PC-9 (cell line): ENCODE data around the gene RAPGEF1. TPM values are rescaled to one million over a fixed set of nuclear protein-coding genes. Genes with fewer than 3 reads are reported as not detected.

ENCODE experiments used
- BruUV-seq: library from RNA; stranded (reverse); fragments of 400-500 nt; replicated peaks from 2 replicates; lab custom pipeline; 2021; lab: Mats Ljungman, UMichigan
- CTCF ChIA-PET: fragments of 300-600 bp; sonication (Branson Sonifier 250); formaldehyde crosslinking; loops from one replicate; lab custom pipeline; 2022; ENCODE audit warnings: antibody characterized with exemption; lab: Charles Lee
- POLR2A ChIA-PET: fragments of 300-600 bp; sonication (Branson Sonifier 250); formaldehyde crosslinking; loops from one replicate; lab custom pipeline; 2022; ENCODE audit warnings: antibody characterized with exemption; ENCODE audit not compliant: unreplicated experiment; lab: Charles Lee
- DNase-seq, 2 experiments: peaks; one replicate each; pipeline versions ENCODE4 v3.0.0 to v3.0.0-alpha.2; 2015 to 2022; ENCODE audit warnings: mixed read lengths in 1 of 2
- H2AFZ ChIP-seq: fragments of 200-600 bp; sonication (generic); 2 replicates; pipeline ENCODE4 v1.8.1; 2017; ENCODE audit warnings: antibody characterized with exemption
- H3F3A ChIP-seq: fragments of 200-600 bp; sonication (generic); 2 replicates; pipeline ENCODE4 v1.8.1; 2017; ENCODE audit warnings: antibody characterized with exemption, mild to moderate bottlenecking, low read depth; ENCODE audit not compliant: insufficient read depth
- H3K27ac ChIP-seq: fragments of 200-600 bp; sonication (generic); 2 replicates; pipeline ENCODE4 v1.6.1; 2016; ENCODE audit warnings: mixed run types
- H3K27me3 ChIP-seq: fragments of 200-600 bp; sonication (generic); 2 replicates; pipeline ENCODE4 v1.6.1; 2016; ENCODE audit warnings: low read depth, mixed run types; ENCODE audit not compliant: insufficient read depth
- H3K36me3 ChIP-seq: fragments of 200-600 bp; sonication (generic); 2 replicates; pipeline ENCODE4 v1.6.1; 2016; ENCODE audit warnings: low read depth, mixed run types
- H3K4me1 ChIP-seq: fragments of 200-600 bp; sonication (generic); replicated peaks from 2 replicates; pipeline ENCODE4 v1.6.1; 2016; ENCODE audit warnings: mixed run types; ENCODE audit not compliant: insufficient read depth
- H3K4me2 ChIP-seq: fragments of 200-600 bp; sonication (generic); 2 replicates; pipeline ENCODE4 v1.6.1; 2017; ENCODE audit warnings: mixed run types
- H3K4me3 ChIP-seq: fragments of 200-600 bp; sonication (generic); 2 replicates; pipeline ENCODE4 v1.6.1; 2016; ENCODE audit warnings: mixed run types
- H3K79me2 ChIP-seq: fragments of 200-600 bp; sonication (generic); 2 replicates; pipeline ENCODE4 v1.6.1; 2017; ENCODE audit warnings: low read depth, mixed run types
- H3K9me2 ChIP-seq: fragments of 200-600 bp; sonication (generic); 2 replicates; pipeline ENCODE4 v1.8.1; 2017; ENCODE audit warnings: mild to moderate bottlenecking; ENCODE audit not compliant: insufficient read depth
- H3K9me3 ChIP-seq: fragments of 200-600 bp; sonication (generic); 2 replicates; pipeline ENCODE4 v1.8.1; 2016; ENCODE audit warnings: low read depth; ENCODE audit not compliant: insufficient read depth
- H4K20me1 ChIP-seq: fragments of 200-600 bp; sonication (generic); 2 replicates; pipeline ENCODE4 v1.8.1; 2017; ENCODE audit not compliant: insufficient read depth
- EZH2 ChIP-seq: fragments of 200-600 bp; sonication (generic); IDR thresholded peaks from 2 replicates; pipeline ENCODE4 v1.8.0; 2017; ENCODE audit warnings: antibody characterized with exemption, low read depth
- intact Hi-C: fragments of 100-400 bp; cut with micrococcal nuclease; formaldehyde crosslinking; loops from one replicate; pipeline ENCODE4 v1.10.0; 2022; ENCODE audit not compliant: unreplicated experiment
- total RNA-seq: library from RNA; stranded (reverse); gene quantifications from 2 replicates; pipeline ENCODE4 v1.2.3, GENCODE V29; 2021
- TF ChIP-seq, protein P1 (sequence below): fragments of 200-600 bp; sonication (generic); conservative IDR thresholded peaks from 2 replicates; pipeline ENCODE4 v1.6.1; 2017; ENCODE audit warnings: mixed run types, antibody characterized with exemption, mild to moderate bottlenecking, moderate library complexity

Gene RAPGEF1
- total RNA-seq, 1 experiment from 2014 or later: 66.5 TPM

DNA sequence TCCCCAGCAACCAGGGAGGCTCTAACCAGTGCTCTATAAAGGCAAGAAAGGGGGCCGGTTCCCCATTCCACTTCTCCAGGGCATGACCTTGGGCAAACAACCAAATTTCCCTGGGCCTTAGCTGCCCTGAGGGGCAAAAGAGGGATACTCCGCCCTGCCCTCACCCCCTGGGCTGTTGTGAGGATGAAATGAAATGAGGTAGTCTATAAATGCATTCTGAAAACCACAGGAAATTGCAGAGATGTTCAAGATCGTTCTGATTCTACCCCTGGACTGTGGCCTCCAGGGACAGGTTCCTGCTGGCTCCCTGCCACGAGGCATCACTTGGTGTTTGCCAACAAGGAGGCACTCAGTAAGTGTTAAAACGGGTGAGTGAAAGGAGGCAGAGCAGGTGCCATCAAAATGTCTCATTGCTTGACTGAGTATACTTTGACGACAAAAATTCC is 5.7 kb downstream of the RAPGEF1 start:
- intact Hi-C loops: loop anchor here (1.0 kb wide), 1 partner anchor 76 kb away; no protein-coding TSS in a partner anchor
- Histone ChIP-seq H3K79me2 (peaks cover 63% of the 10 kb centered on the region), H3K4me2 (peak overlapping the region; percentile 57), H3K36me3 (no peaks in the 10 kb centered on the region), H3K4me1 (peaks cover 67% of the 10 kb centered on the region), H3K27ac (peak overlapping the region; percentile 82), H3K9me2 (no peaks in the 10 kb centered on the region), H3K9me3 (no peaks in the 10 kb centered on the region), H2AFZ (no peak overlapping the region), H3K4me3 (peak overlapping the region; percentile 27; the same call in 1 of the 2 replicates), H4K20me1 (peaks cover 22% of the 10 kb centered on the region), H3F3A (peaks cover 35% of the 10 kb centered on the region), H3K27me3 (no peaks in the 10 kb centered on the region)
- POLR2A ChIA-PET: interaction anchor here (0.6 to 1.5 kb wide), 8 partner anchors 49 to 1600 kb away, joined by 3 to 12 read pairs (median 6); no protein-coding TSS in a partner anchor
- DNase-seq: peak; percentile 85 to 90
- CTCF ChIA-PET: interaction anchor here (1.4 kb wide), 1 partner anchor 15 kb away, joined by 6 read pairs; no protein-coding TSS in a partner anchor
- TF ChIP-seq, protein P1, sequence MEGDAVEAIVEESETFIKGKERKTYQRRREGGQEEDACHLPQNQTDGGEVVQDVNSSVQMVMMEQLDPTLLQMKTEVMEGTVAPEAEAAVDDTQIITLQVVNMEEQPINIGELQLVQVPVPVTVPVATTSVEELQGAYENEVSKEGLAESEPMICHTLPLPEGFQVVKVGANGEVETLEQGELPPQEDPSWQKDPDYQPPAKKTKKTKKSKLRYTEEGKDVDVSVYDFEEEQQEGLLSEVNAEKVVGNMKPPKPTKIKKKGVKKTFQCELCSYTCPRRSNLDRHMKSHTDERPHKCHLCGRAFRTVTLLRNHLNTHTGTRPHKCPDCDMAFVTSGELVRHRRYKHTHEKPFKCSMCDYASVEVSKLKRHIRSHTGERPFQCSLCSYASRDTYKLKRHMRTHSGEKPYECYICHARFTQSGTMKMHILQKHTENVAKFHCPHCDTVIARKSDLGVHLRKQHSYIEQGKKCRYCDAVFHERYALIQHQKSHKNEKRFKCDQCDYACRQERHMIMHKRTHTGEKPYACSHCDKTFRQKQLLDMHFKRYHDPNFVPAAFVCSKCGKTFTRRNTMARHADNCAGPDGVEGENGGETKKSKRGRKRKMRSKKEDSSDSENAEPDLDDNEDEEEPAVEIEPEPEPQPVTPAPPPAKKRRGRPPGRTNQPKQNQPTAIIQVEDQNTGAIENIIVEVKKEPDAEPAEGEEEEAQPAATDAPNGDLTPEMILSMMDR: no peak
- TF ChIP-seq EZH2: no peak
- BruUV-seq: no TSS peak

DNA sequence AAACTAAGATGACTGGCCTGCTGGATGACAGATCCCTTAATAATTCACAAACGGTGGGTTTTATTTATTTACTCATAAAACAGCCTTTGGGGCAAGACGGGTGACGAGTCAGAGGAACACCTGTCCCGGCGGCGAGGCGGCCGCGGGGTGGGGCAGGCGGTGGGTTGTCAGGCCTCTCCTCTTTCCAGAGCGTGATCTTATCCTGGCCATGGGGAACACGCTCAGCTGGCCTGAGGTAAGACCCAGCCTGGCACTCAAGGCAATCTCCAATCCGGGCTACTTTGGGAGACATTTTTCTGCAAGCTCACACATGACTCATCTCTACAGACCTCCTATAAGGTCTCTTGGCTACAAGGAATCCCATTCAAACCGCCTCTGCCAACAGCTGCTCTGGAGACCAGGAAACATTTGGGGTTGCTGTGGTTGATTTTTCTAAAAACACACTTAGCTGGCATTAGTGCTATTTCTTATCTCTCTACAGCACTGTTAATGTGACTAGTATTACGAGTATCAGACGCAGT is 6.3 kb downstream of the RAPGEF1 start:
- H3K27me3 ChIP-seq: no peaks in the 10 kb centered on the region
- no peaks in the 10 kb centered on the region for H3K9me3 ChIP-seq
- no peak overlapping the region for H2AFZ ChIP-seq
- H3K9me2 ChIP-seq: no peaks in the 10 kb centered on the region
- H3K79me2 ChIP-seq: peaks cover 57% of the 10 kb centered on the region
- H3F3A ChIP-seq: peaks cover 35% of the 10 kb centered on the region
- BruUV-seq: no TSS peak
- H3K4me2 ChIP-seq: peak overlapping the region; percentile 57
- ChIA-PET POLR2A (interaction anchor here (0.5 to 1.5 kb wide), 9 partner anchors 50 to 1600 kb away, joined by 3 to 12 read pairs (median 5); no protein-coding TSS in a partner anchor), CTCF (interaction anchor here (0.7 to 1.4 kb wide), 2 partner anchors 14 to 547 kb away, joined by 6 to 10 read pairs; no protein-coding TSS in a partner anchor)
- TF ChIP-seq, protein P1: no peak
- TF ChIP-seq EZH2: no peak
- intact Hi-C loops: loop anchor here (1.0 to 2.0 kb wide), 5 partner anchors 19 to 138 kb away; no protein-coding TSS in a partner anchor
- H3K27ac ChIP-seq: peak overlapping the region; percentile 82
- H3K4me1 ChIP-seq: peaks cover 65% of the 10 kb centered on the region
- peak; percentile 95 to 99 for DNase-seq
- H3K4me3 ChIP-seq: peak overlapping the region; percentile 27; the same call in 1 of the 2 replicates
- peaks cover 20% of the 10 kb centered on the region for H4K20me1 ChIP-seq
- no peaks in the 10 kb centered on the region for H3K36me3 ChIP-seq

DNA sequence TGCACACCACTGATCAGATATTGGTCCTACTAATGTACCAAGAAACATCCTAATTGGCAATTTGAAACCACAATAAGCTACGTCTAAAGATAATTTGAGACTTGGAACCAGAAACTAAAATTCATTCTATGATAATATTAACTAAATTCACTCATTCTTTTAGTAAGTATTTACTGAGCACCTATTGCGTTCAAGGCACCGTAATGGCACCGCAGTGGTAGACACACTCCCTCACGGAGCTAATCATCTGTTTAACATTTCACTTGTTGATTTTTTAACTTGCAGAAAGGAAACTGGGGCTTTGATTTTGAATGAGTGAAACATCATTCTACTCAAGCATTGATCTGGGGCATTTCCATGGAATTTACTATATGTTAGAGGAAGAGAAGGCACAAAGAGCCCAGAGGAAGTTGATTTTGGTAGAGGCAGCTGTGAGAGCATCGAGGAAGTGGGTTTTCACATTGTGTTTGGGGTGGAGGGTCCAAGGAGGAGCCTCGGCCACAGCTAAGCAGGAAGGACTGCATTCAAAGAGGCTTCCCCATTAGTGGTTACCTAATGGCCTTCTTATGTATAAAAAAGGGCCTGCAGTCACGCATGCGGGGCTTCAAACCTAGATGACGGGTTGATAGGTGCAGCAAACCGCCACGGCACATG is 7.1 kb downstream of the RAPGEF1 start:
- intact Hi-C loops: loop anchor here (1.0 to 2.0 kb wide), 4 partner anchors 18 to 137 kb away; no protein-coding TSS in a partner anchor
- POLR2A ChIA-PET: interaction anchor here (0.7 to 1.5 kb wide), 2 partner anchors 21 to 74 kb away, joined by 4 to 8 read pairs; no protein-coding TSS in a partner anchor
- peaks cover 35% of the 10 kb centered on the region for H3F3A ChIP-seq
- BruUV-seq: no TSS peak
- H3K27ac ChIP-seq: peak overlapping the region; percentile 41
- H3K36me3 ChIP-seq: no peaks in the 10 kb centered on the region
- CTCF ChIA-PET: interaction anchor here (0.7 to 1.4 kb wide), 2 partner anchors 13 to 548 kb away, joined by 6 to 10 read pairs; no protein-coding TSS in a partner anchor
- TF ChIP-seq, protein P1: no peak
- no peak for TF ChIP-seq EZH2
- no peaks in the 10 kb centered on the region for H3K9me2 ChIP-seq
- H3K79me2 ChIP-seq: peaks cover 53% of the 10 kb centered on the region
- no peak overlapping the region for H2AFZ ChIP-seq
- DNase-seq: no peak
- no peak overlapping the region for H3K4me3 ChIP-seq
- peak overlapping the region; percentile 46 for H3K4me2 ChIP-seq
- H3K27me3 ChIP-seq: no peaks in the 10 kb centered on the region
- H3K4me1 ChIP-seq: peaks cover 59% of the 10 kb centered on the region
- H3K9me3 ChIP-seq: no peaks in the 10 kb centered on the region
- H4K20me1 ChIP-seq: peaks cover 16% of the 10 kb centered on the region
